ENCODE results near the gene ARID1B.

ARID1B gene

DNA sequence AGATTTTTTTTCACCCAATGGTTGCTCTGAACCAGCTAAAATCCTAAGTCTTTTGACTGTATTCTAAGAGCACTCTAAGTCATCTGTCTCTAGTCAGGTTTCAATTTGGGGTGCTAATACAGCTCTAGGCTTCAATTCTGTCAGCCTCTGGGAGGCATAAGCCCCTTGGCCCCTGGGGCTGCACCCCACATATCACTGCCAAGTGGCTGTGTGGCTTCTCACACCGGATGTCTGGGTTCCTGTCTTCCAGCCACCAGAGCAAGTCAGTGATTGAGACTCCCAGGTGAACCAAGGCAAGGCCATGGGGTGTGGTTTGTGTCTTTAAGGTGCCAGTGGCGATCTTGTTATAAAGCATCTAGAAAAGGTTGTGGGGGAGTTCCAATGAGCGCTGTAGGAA lies 409.6 kb downstream of the ARID1B start:
- TF ChIP-seq, protein P1, sequence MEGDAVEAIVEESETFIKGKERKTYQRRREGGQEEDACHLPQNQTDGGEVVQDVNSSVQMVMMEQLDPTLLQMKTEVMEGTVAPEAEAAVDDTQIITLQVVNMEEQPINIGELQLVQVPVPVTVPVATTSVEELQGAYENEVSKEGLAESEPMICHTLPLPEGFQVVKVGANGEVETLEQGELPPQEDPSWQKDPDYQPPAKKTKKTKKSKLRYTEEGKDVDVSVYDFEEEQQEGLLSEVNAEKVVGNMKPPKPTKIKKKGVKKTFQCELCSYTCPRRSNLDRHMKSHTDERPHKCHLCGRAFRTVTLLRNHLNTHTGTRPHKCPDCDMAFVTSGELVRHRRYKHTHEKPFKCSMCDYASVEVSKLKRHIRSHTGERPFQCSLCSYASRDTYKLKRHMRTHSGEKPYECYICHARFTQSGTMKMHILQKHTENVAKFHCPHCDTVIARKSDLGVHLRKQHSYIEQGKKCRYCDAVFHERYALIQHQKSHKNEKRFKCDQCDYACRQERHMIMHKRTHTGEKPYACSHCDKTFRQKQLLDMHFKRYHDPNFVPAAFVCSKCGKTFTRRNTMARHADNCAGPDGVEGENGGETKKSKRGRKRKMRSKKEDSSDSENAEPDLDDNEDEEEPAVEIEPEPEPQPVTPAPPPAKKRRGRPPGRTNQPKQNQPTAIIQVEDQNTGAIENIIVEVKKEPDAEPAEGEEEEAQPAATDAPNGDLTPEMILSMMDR (IDR thresholded peaks at IDR 0.05; ENCODE audit: low read depth, low read length), result no peak
- peaks cover 69% of the 10 kb centered on the region for H3K36me3 ChIP-seq
- no peak overlapping the region for H3K4me3 ChIP-seq (ENCODE audit: low read depth, low read length)
- no peaks in the 10 kb centered on the region for H3K27me3 ChIP-seq
- no peak for DNase-seq
- no peaks in the 10 kb centered on the region; the same call in 1 of the 2 replicates for H3K4me1 ChIP-seq
- no peaks in the 10 kb centered on the region for H3K9me3 ChIP-seq

GRCh38 chr6:157187182-157188083 lies 410.3 kb downstream of the ARID1B start:
- no peak for DNase-seq
- no peaks in the 10 kb centered on the region; the same call in 1 of the 2 replicates for H3K4me1 ChIP-seq
- TF ChIP-seq, protein P1 (IDR thresholded peaks at IDR 0.05; ENCODE audit: low read depth, low read length), result no peak
- H3K27me3 ChIP-seq, result no peaks in the 10 kb centered on the region
- H3K4me3 ChIP-seq (ENCODE audit: low read depth, low read length), result no peak overlapping the region
- peaks cover 64% of the 10 kb centered on the region for H3K36me3 ChIP-seq
- no peaks in the 10 kb centered on the region for H3K9me3 ChIP-seq

- Histone ChIP-seq H3K27me3 (no peaks in the 10 kb centered on the region), H3K4me3 (ENCODE audit: low read depth, low read length) (no peak overlapping the region), H3K36me3 (peaks cover 57% of the 10 kb centered on the region), H3K9me3 (no peaks in the 10 kb centered on the region), H3K4me1 (no peaks in the 10 kb centered on the region; the same call in 1 of the 2 replicates)
- TF ChIP-seq, protein P1 (IDR thresholded peaks at IDR 0.05; ENCODE audit: low read depth, low read length), result no peak
- no peak for DNase-seq
Measured at GRCh38 chr6:157188213-157188612, 411.0 kb downstream of the ARID1B start.

DNA sequence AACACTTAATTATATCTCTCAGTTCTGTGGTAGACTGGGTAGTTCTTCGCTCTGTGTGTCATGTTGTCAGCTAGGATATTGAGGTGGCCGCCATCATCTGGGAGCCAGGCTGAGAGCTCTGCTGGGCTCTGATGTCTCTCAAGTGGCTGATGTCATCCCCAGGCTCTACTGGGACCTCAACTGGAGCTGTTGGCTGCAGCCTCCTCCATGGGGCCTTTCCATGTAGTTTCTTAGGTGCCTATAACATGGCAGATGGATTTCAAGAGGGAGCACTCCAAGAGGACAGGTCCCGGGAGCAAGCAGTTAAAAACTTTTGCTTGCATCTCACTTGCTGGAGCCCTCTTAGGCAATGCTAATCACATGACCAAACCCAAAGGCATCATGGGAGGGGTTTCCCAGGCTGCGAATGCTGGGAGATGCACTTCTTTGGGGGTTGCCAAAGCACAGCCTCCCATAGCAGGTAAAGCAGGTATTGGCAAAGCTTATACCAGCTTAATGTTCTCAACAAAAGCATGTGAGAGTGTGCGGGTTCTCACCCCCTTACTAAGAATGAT lies 416.3 kb downstream of the ARID1B start:
- Histone ChIP-seq H3K27me3 (no peaks in the 10 kb centered on the region), H3K4me1 (no peaks in the 10 kb centered on the region; the same call in 1 of the 2 replicates), H3K9me3 (no peaks in the 10 kb centered on the region), H3K4me3 (ENCODE audit: low read depth, low read length) (no peak overlapping the region), H3K36me3 (peaks cover 53% of the 10 kb centered on the region)
- TF ChIP-seq, protein P1 (IDR thresholded peaks at IDR 0.05; ENCODE audit: low read depth, low read length), result no peak
- DNase-seq, result no peak

- DNase-seq, result no peak
- no peaks in the 10 kb centered on the region; the same call in 1 of the 2 replicates for H3K4me1 ChIP-seq
- H3K4me3 ChIP-seq (ENCODE audit: low read depth, low read length), result no peak overlapping the region
- H3K36me3 ChIP-seq, result peaks cover 58% of the 10 kb centered on the region
- H3K9me3 ChIP-seq, result no peaks in the 10 kb centered on the region
- no peaks in the 10 kb centered on the region for H3K27me3 ChIP-seq
- TF ChIP-seq, protein P1 (IDR thresholded peaks at IDR 0.05; ENCODE audit: low read depth, low read length), result no peak
Measured at GRCh38 chr6:157194110-157194509, 416.9 kb downstream of the ARID1B start.

DNA sequence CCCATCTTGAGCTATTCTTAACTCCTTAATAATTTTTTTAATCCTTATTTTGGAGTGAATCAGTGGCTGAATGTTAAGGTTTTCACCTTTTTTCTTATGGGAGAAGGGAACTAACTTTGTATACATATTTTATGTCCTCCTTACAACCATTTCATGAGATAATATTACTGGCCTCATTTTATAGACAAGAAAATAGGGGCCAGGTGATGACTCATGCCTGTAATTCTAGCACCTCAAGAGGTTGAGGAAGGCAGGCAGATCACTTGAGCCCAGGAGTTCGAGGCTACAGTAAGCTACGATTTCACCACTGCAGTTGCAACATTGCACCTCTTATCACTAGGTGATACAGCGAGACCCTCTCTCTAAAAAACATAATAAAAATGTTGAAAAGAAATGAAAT lies 417.5 kb downstream of the ARID1B start:
- Histone ChIP-seq H3K27me3 (no peaks in the 10 kb centered on the region), H3K36me3 (peaks cover 56% of the 10 kb centered on the region), H3K4me1 (no peaks in the 10 kb centered on the region; the same call in 1 of the 2 replicates), H3K9me3 (no peaks in the 10 kb centered on the region), H3K4me3 (ENCODE audit: low read depth, low read length) (no peak overlapping the region)
- no peak for DNase-seq
- TF ChIP-seq, protein P1 (IDR thresholded peaks at IDR 0.05; ENCODE audit: low read depth, low read length), result no peak
